ENCODE data around the gene CPM. TPM values are rescaled to one million over a fixed set of nuclear protein-coding genes. Genes with fewer than 3 reads are reported as not detected.

CPM gene
- total RNA-seq, 1 experiment from 2014 or later = 4.2 TPM

DNA sequence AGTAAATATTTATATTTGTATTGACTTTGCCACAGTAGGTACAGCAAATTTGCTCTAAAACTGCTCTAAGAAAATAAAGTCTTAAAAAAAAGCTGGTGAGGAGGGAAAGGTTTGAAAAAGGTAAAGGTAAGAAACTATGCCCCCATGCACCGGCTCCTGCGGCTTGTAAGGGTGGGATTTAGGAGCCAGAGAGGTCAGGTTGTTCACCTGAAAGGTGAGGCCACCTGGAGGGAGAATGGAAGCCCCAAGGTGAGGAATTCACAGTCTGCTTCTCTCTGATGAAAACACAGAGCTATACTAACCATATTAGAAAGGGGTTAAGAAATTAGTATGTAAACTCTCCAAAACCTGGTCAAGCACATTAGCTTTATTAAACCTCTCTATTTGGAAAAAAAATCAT, 31.8 kb downstream of the CPM start:
- H3K4me3 ChIP-seq = no peak overlapping the region
- POLR2A ChIA-PET (ENCODE audit: unreplicated experiment) = interaction anchor here (0.6 kb wide), 1 partner anchor 75 kb away, joined by 3 read pairs; no protein-coding TSS in a partner anchor
- no peaks in the 10 kb centered on the region for H3K36me3 ChIP-seq (ENCODE audit: low read depth)
- H3K79me2 ChIP-seq (ENCODE audit: low read depth) = no peaks in the 10 kb centered on the region
- no peaks in the 10 kb centered on the region for H4K20me1 ChIP-seq (ENCODE audit: insufficient read depth)
- no peak overlapping the region for H3K4me2 ChIP-seq
- H3K27me3 ChIP-seq (ENCODE audit: insufficient read depth, low read depth) = no peaks in the 10 kb centered on the region
- H3F3A ChIP-seq (ENCODE audit: insufficient read depth, low read depth) = no peaks in the 10 kb centered on the region
- H2AFZ ChIP-seq = no peak overlapping the region
- H3K4me1 ChIP-seq (replicated peaks; ENCODE audit: insufficient read depth) = no peaks in the 10 kb centered on the region
- H3K9me3 ChIP-seq (ENCODE audit: insufficient read depth, low read depth) = no peaks in the 10 kb centered on the region
- intact Hi-C loops (cut with micrococcal nuclease; ENCODE audit: unreplicated experiment) = no loop called here
- BruUV-seq (replicated peaks) = no TSS peak
- TF ChIP-seq, protein P1, sequence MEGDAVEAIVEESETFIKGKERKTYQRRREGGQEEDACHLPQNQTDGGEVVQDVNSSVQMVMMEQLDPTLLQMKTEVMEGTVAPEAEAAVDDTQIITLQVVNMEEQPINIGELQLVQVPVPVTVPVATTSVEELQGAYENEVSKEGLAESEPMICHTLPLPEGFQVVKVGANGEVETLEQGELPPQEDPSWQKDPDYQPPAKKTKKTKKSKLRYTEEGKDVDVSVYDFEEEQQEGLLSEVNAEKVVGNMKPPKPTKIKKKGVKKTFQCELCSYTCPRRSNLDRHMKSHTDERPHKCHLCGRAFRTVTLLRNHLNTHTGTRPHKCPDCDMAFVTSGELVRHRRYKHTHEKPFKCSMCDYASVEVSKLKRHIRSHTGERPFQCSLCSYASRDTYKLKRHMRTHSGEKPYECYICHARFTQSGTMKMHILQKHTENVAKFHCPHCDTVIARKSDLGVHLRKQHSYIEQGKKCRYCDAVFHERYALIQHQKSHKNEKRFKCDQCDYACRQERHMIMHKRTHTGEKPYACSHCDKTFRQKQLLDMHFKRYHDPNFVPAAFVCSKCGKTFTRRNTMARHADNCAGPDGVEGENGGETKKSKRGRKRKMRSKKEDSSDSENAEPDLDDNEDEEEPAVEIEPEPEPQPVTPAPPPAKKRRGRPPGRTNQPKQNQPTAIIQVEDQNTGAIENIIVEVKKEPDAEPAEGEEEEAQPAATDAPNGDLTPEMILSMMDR (conservative IDR thresholded peaks at IDR 0.05) = no peak
- no peak for TF ChIP-seq EZH2 (IDR thresholded peaks at IDR 0.05; ENCODE audit: low read depth)
- H3K9me2 ChIP-seq (ENCODE audit: insufficient read depth) = no peaks in the 10 kb centered on the region; the same call in 1 of the 2 replicates
- no peak overlapping the region for H3K27ac ChIP-seq
- CTCF ChIA-PET = no interaction called here
- DNase-seq = no peak

DNA sequence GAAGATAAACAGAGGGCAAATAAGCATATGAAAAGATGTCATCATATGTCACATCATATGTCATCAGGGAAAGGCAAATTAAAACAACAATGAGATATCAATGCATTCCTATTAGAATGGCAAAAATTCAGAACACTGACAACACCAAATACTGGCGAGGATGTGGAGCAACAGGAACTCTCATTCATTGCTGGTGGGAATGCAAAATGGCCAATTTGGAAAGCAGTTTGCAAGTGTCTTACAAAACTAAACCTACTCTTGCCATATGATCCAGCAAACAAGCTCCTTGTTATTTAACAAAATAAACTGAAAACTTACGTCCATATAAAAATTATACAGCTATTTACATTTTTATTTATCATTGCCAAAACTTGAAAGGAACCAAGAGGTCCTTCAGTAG, 32.7 kb downstream of the CPM start:
- ChIA-PET POLR2A (ENCODE audit: unreplicated experiment) (no interaction called here), CTCF (no interaction called here)
- H3K27me3 ChIP-seq (ENCODE audit: insufficient read depth, low read depth) = no peaks in the 10 kb centered on the region
- H3K27ac ChIP-seq = no peak overlapping the region
- no peak overlapping the region for H3K4me2 ChIP-seq
- BruUV-seq (replicated peaks) = no TSS peak
- no peaks in the 10 kb centered on the region for H3K9me3 ChIP-seq (ENCODE audit: insufficient read depth, low read depth)
- H3F3A ChIP-seq (ENCODE audit: insufficient read depth, low read depth) = no peaks in the 10 kb centered on the region
- no peak overlapping the region for H2AFZ ChIP-seq
- no peak for DNase-seq
- H3K79me2 ChIP-seq (ENCODE audit: low read depth) = no peaks in the 10 kb centered on the region
- intact Hi-C loops (cut with micrococcal nuclease; ENCODE audit: unreplicated experiment) = no loop called here
- H3K9me2 ChIP-seq (ENCODE audit: insufficient read depth) = no peaks in the 10 kb centered on the region; the same call in 1 of the 2 replicates
- H3K4me1 ChIP-seq (replicated peaks; ENCODE audit: insufficient read depth) = no peaks in the 10 kb centered on the region
- TF ChIP-seq, protein P1 (conservative IDR thresholded peaks at IDR 0.05) = no peak
- no peak for TF ChIP-seq EZH2 (IDR thresholded peaks at IDR 0.05; ENCODE audit: low read depth)
- no peaks in the 10 kb centered on the region for H4K20me1 ChIP-seq (ENCODE audit: insufficient read depth)
- no peaks in the 10 kb centered on the region for H3K36me3 ChIP-seq (ENCODE audit: low read depth)
- H3K4me3 ChIP-seq = no peak overlapping the region

DNA sequence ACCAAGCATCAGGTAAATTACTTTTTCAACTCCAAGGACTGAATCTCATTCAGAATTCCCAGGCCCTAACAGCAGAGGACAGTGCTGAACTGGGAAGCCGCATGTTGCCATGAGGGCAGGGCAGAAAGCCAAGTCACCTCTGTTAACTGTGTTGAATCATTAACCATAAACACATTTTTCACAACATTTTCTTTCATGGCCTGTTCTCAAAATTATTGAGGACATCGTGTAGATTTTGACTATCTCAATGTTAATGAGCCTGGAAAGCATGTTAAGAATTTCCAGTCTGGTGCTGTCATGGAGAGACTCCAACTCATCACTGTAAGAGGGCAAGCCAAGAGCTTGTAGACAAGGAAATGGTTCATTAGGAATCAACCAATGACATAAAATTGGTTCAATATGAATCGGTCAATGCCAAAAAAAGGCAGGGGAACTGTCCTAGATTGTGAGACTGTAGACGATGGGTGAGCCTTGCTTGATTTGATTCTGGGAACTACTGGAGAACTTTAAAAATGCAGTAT, 33.7 kb downstream of the CPM start:
- no TSS peak for BruUV-seq (replicated peaks)
- no peaks in the 10 kb centered on the region for H3K36me3 ChIP-seq (ENCODE audit: low read depth)

More for the DNA sequence above, 33.7 kb downstream of the CPM start:
- Histone ChIP-seq H3K27me3 (ENCODE audit: insufficient read depth, low read depth) (no peaks in the 10 kb centered on the region), H3K9me2 (ENCODE audit: insufficient read depth) (no peaks in the 10 kb centered on the region; the same call in 1 of the 2 replicates), H3K27ac (no peak overlapping the region), H3K4me1 (replicated peaks; ENCODE audit: insufficient read depth) (no peaks in the 10 kb centered on the region), H3K9me3 (ENCODE audit: insufficient read depth, low read depth) (no peaks in the 10 kb centered on the region), H3K4me2 (no peak overlapping the region), H3F3A (ENCODE audit: insufficient read depth, low read depth) (no peaks in the 10 kb centered on the region), H3K79me2 (ENCODE audit: low read depth) (no peaks in the 10 kb centered on the region), H4K20me1 (ENCODE audit: insufficient read depth) (no peaks in the 10 kb centered on the region), H2AFZ (no peak overlapping the region), H3K4me3 (no peak overlapping the region)
- POLR2A ChIA-PET (ENCODE audit: unreplicated experiment) = no interaction called here
- CTCF ChIA-PET = no interaction called here
- intact Hi-C loops (cut with micrococcal nuclease; ENCODE audit: unreplicated experiment) = no loop called here
- no peak for TF ChIP-seq EZH2 (IDR thresholded peaks at IDR 0.05; ENCODE audit: low read depth)
- TF ChIP-seq, protein P1 (conservative IDR thresholded peaks at IDR 0.05) = 0 out of 2 replicates have a peak, but pooled peaks have one; percentile 29
- no peak for DNase-seq
